Loucy (cell line): ENCODE data around the gene DOCK3.

ENCODE experiments used
- H2AFZ ChIP-seq: fragments of 200-600 bp; sonication (generic); 2 replicates; pipeline ENCODE4 v1.6.0; 2016; ENCODE audit warnings: antibody characterized with exemption, mild to moderate bottlenecking, low read length, moderate library complexity
- H3F3A ChIP-seq: fragments of 200-600 bp; 2 replicates; pipeline ENCODE4 v1.6.0; 2016; ENCODE audit warnings: antibody characterized with exemption, low read depth, mild to moderate bottlenecking
- H3K27me3 ChIP-seq: fragments of 200-600 bp; sonication (generic); 2 replicates; pipeline ENCODE4 v1.6.1; 2014; ENCODE audit warnings: low read length, mild to moderate bottlenecking; ENCODE audit not compliant: insufficient read depth, poor library complexity, severe bottlenecking
- H3K36me3 ChIP-seq: fragments of 200-600 bp; sonication (generic); 2 replicates; pipeline ENCODE4 v1.6.1; 2016; ENCODE audit warnings: low read length; ENCODE audit not compliant: insufficient read depth
- H3K4me1 ChIP-seq: fragments of 200-600 bp; sonication (generic); 2 replicates; pipeline ENCODE4 v1.5.1; 2014; ENCODE audit warnings: low read length, mild to moderate bottlenecking; ENCODE audit not compliant: insufficient read depth, poor library complexity, severe bottlenecking
- H3K4me2 ChIP-seq: fragments of 200-600 bp; sonication (generic); 2 replicates; pipeline ENCODE4 v1.6.0; 2014; ENCODE audit warnings: antibody characterized with exemption, low read length, low read depth, mild to moderate bottlenecking; ENCODE audit not compliant: poor library complexity, severe bottlenecking
- H3K4me3 ChIP-seq: fragments of 200-600 bp; sonication (generic); 2 replicates; pipeline ENCODE4 v1.5.1; 2014; ENCODE audit warnings: low read length, mild to moderate bottlenecking, mixed read lengths; ENCODE audit not compliant: poor library complexity, severe bottlenecking
- H3K79me2 ChIP-seq: fragments of 200-600 bp; sonication (generic); 2 replicates; pipeline ENCODE4 v1.6.1; 2014; ENCODE audit warnings: low read length; ENCODE audit not compliant: insufficient read depth
- H3K9ac ChIP-seq: fragments of 200-600 bp; sonication (generic); 2 replicates; pipeline ENCODE4 v1.6.0; 2014; ENCODE audit warnings: mild to moderate bottlenecking, low read depth, low read length, moderate library complexity; ENCODE audit not compliant: poor library complexity, severe bottlenecking
- H3K9me2 ChIP-seq: fragments of 200-600 bp; sonication (generic); replicated peaks from 2 replicates; pipeline ENCODE4 v1.6.1; 2016; ENCODE audit warnings: low read depth, low read length, mixed read lengths
- H3K9me3 ChIP-seq: fragments of 200-600 bp; sonication (generic); 2 replicates; pipeline ENCODE4 v1.6.1; 2014; ENCODE audit warnings: mild to moderate bottlenecking, antibody characterized with exemption, low read length, low read depth; ENCODE audit not compliant: insufficient read depth
- H4K20me1 ChIP-seq: fragments of 200-600 bp; sonication (generic); 2 replicates; pipeline ENCODE4 v1.6.0; 2014; ENCODE audit warnings: antibody characterized with exemption, low read length, mild to moderate bottlenecking; ENCODE audit not compliant: insufficient read depth, poor library complexity, severe bottlenecking
- CTCF ChIP-seq: fragments of 200-600 bp; sonication (generic); conservative IDR thresholded peaks from 2 replicates; pipeline ENCODE4 v1.5.1; 2014; ENCODE audit warnings: mild to moderate bottlenecking, antibody characterized with exemption, low read length
- EZH2phosphoT487 ChIP-seq: fragments of 200-600 bp; IDR thresholded peaks from 2 replicates; pipeline ENCODE4 v1.6.1; 2018; ENCODE audit warnings: antibody characterized with exemption, mild to moderate bottlenecking, moderate library complexity, borderline replicate concordance

The DOCK3 gene

GRCh38 chr3:50724831-50725230 lies 50.1 kb downstream of the DOCK3 start:
- no peak for TF ChIP-seq EZH2phosphoT487
- no peak for TF ChIP-seq CTCF

GRCh38 chr3:50734985-50735384 lies 60.3 kb downstream of the DOCK3 start:
- H3K9me2 ChIP-seq = 0 out of 2 replicates have a peak, but pooled peaks cover 3% of the 10 kb centered on the region
- no peak overlapping the region for H3K4me3 ChIP-seq
- H3K4me2 ChIP-seq = no peak overlapping the region
- no peaks in the 10 kb centered on the region for H3K9me3 ChIP-seq
- H4K20me1 ChIP-seq = no peaks in the 10 kb centered on the region
- H3K79me2 ChIP-seq = no peaks in the 10 kb centered on the region
- H3F3A ChIP-seq = no peaks in the 10 kb centered on the region
- no peak overlapping the region for H3K9ac ChIP-seq
- no peak overlapping the region for H2AFZ ChIP-seq
- no peaks in the 10 kb centered on the region for H3K4me1 ChIP-seq
- H3K27me3 ChIP-seq = no peaks in the 10 kb centered on the region
- TF ChIP-seq CTCF (no peak), EZH2phosphoT487 (no peak)
- H3K36me3 ChIP-seq = no peaks in the 10 kb centered on the region

More at GRCh38 chr3:50724831-50725230, 50.1 kb downstream of the DOCK3 start:
- Histone ChIP-seq H4K20me1 (no peaks in the 10 kb centered on the region), H3K4me1 (no peaks in the 10 kb centered on the region), H3K79me2 (no peaks in the 10 kb centered on the region), H3K4me3 (no peak overlapping the region), H3K27me3 (no peaks in the 10 kb centered on the region), H3K9me3 (no peaks in the 10 kb centered on the region), H3K9me2 (no peaks in the 10 kb centered on the region), H2AFZ (no peak overlapping the region), H3F3A (no peaks in the 10 kb centered on the region), H3K36me3 (no peaks in the 10 kb centered on the region), H3K9ac (no peak overlapping the region), H3K4me2 (no peak overlapping the region)

GRCh38 chr3:50737193-50737905 lies 62.6 kb downstream of the DOCK3 start:
- H3K4me2 ChIP-seq = no peak overlapping the region
- no peak overlapping the region for H3K9ac ChIP-seq
- H3F3A ChIP-seq = no peaks in the 10 kb centered on the region
- H3K9me2 ChIP-seq = 0 out of 2 replicates have a peak, but pooled peaks cover 7% of the 10 kb centered on the region
- H3K36me3 ChIP-seq = no peaks in the 10 kb centered on the region
- H4K20me1 ChIP-seq = no peaks in the 10 kb centered on the region
- no peaks in the 10 kb centered on the region for H3K27me3 ChIP-seq
- TF ChIP-seq CTCF (no peak), EZH2phosphoT487 (no peak)
- no peaks in the 10 kb centered on the region for H3K4me1 ChIP-seq
- H2AFZ ChIP-seq = no peak overlapping the region
- H3K4me3 ChIP-seq = no peak overlapping the region
- no peaks in the 10 kb centered on the region for H3K9me3 ChIP-seq
- H3K79me2 ChIP-seq = no peaks in the 10 kb centered on the region
